HG03175 (cell line): ENCODE measurements around the gene PARVG.
A peak's percentile ranks its signal among the peaks of the same experiment; 100 is the strongest.

Experiments used
- ATAC-seq: cut with Tn5 transposase; IDR thresholded peaks from one replicate; pipeline ENCODE4 v1.9.1; 2021; ENCODE audit warnings: mild to moderate bottlenecking, moderate library complexity; ENCODE audit not compliant: unreplicated experiment

Gene PARVG

GRCh38 chr22:44180706-44181032 is at the start of gene PARVG:
Gene PARVG (plus strand): TSS chr22:44180925. CDS start chr22:44183330, 2,405 bp downstream.
- ATAC-seq = peak; percentile 58

GRCh38 chr22:44131412-44131811 is 49.3 kb upstream of the PARVG start:
- ATAC-seq = no peak

- no peak for ATAC-seq
These were observed 48.6 kb upstream of the PARVG start for GRCh38 chr22:44131989-44132685.

- ATAC-seq = no peak
These were observed 48.0 kb upstream of the PARVG start for GRCh38 chr22:44132724-44133123.

GRCh38 chr22:44133161-44133560 is 47.6 kb upstream of the PARVG start:
- no peak for ATAC-seq

GRCh38 chr22:44133901-44134571 is 46.7 kb upstream of the PARVG start:
- ATAC-seq = no peak

- no peak for ATAC-seq
These were observed 44.6 kb upstream of the PARVG start for GRCh38 chr22:44136112-44136511.

GRCh38 chr22:44136786-44137185 is 43.9 kb upstream of the PARVG start:
- ATAC-seq = no peak

- no peak for ATAC-seq
These were observed 43.3 kb upstream of the PARVG start for GRCh38 chr22:44137415-44137814.

- no peak for ATAC-seq
These were observed 41.0 kb upstream of the PARVG start for GRCh38 chr22:44139773-44140172.

- no peak for ATAC-seq
These were observed 38.2 kb upstream of the PARVG start for GRCh38 chr22:44142421-44143104.

- ATAC-seq = no peak
These were observed 37.6 kb upstream of the PARVG start for GRCh38 chr22:44143105-44143474.

- no peak for ATAC-seq
These were observed 37.1 kb upstream of the PARVG start for GRCh38 chr22:44143579-44143978.

- ATAC-seq = no peak
These were observed 36.6 kb upstream of the PARVG start for GRCh38 chr22:44144046-44144569.

GRCh38 chr22:44145544-44145943 is 35.2 kb upstream of the PARVG start:
- ATAC-seq = no peak

GRCh38 chr22:44146088-44146861 is 34.5 kb upstream of the PARVG start:
- ATAC-seq = no peak

GRCh38 chr22:44147008-44147645 is 33.6 kb upstream of the PARVG start:
- no peak for ATAC-seq

GRCh38 chr22:44147821-44148574 is 32.7 kb upstream of the PARVG start:
- ATAC-seq = no peak

- no peak for ATAC-seq
These were observed 29.0 kb upstream of the PARVG start for GRCh38 chr22:44151676-44152075.

GRCh38 chr22:44153710-44154109 is 27.0 kb upstream of the PARVG start:
- no peak for ATAC-seq
